ENCODE measurements around the gene CRLF1.

Gene CRLF1

GRCh38 chr19:18587962-18588610 lies 18.5 kb downstream of the CRLF1 start (continued):
- TF ChIP-seq ZNF785 (tag by site-specific recombination; IDR thresholded peaks at IDR 0.05) (no peak), ZNF571 (tag by site-specific recombination; IDR thresholded peaks at IDR 0.05) (no peak), SP7 (tag by site-specific recombination; IDR thresholded peaks at IDR 0.05) (no peak), ZNF426 (tag by site-specific recombination; IDR thresholded peaks at IDR 0.05) (no peak), CTCF (tag by site-specific recombination; IDR thresholded peaks at IDR 0.05) (no peak), ZNF24 (tag by site-specific recombination; IDR thresholded peaks at IDR 0.05) (no peak), ZNF138 (tag by site-specific recombination; IDR thresholded peaks at IDR 0.05; ENCODE audit: borderline replicate concordance) (no peak), ZBTB26 (tag by site-specific recombination; optimal IDR thresholded peaks at IDR 0.05) (no peak), ZNF211 (tag by site-specific recombination; IDR thresholded peaks at IDR 0.05; ENCODE audit: low read depth) (no peak), KLF17 (tag by site-specific recombination; IDR thresholded peaks at IDR 0.05) (no peak), ZBTB1 (tag by site-specific recombination; IDR thresholded peaks at IDR 0.05) (no peak)

GRCh38 chr19:18587561-18587960 lies 19.0 kb downstream of the CRLF1 start:
- Histone ChIP-seq H3K27ac (ENCODE audit: extremely low read depth, low read depth, low read length) (no peak overlapping the region), H3K9me3 (ENCODE audit: control insufficient read depth, insufficient read depth, low read depth, low read length) (no peaks in the 10 kb centered on the region), H3K36me3 (ENCODE audit: control insufficient read depth in 2 of 2, insufficient read depth in 1 of 2, low read length in 2 of 2) (peaks cover 0 to 6% of the 10 kb centered on the region in 2 experiments; a peak in 1 of 3 replicates), H3K4me1 (ENCODE audit: control insufficient read depth, insufficient read depth, low read length) (no peaks in the 10 kb centered on the region), H3K4me3 (ENCODE audit: low read depth, low read length) (no peak overlapping the region)
- TF ChIP-seq ZNF324 (tag by site-specific recombination; IDR thresholded peaks at IDR 0.05) = no peak
- TF ChIP-seq ZBTB48 (tag by site-specific recombination; IDR thresholded peaks at IDR 0.05) = 0 out of 2 replicates have a peak, but pooled peaks have one; percentile 14
- TF ChIP-seq ZNF362 (tag by site-specific recombination; IDR thresholded peaks at IDR 0.05) = peak; percentile 55
- CTCF ChIA-PET = interaction anchor here (0.6 to 2.1 kb wide), 10 partner anchors 14 to 256 kb away, joined by 3 to 7 read pairs (median 4); partner anchors contain the start of gene UBA52
- POLR2A ChIA-PET = interaction anchor here (0.6 to 5.7 kb wide), 5 partner anchors 16 to 258 kb away, joined by 3 to 60 read pairs (median 3); partner anchors contain the start of genes ELL and UBA52

GRCh38 chr19:18586306-18586705 lies 20.3 kb downstream of the CRLF1 start:
- H3K27ac ChIP-seq (ENCODE audit: extremely low read depth, low read depth, low read length) = no peak overlapping the region
- ChIA-PET CTCF (interaction anchor here (0.7 to 1.4 kb wide), 4 partner anchors 8 to 260 kb away, joined by 3 to 4 read pairs (median 4); no protein-coding TSS in a partner anchor), POLR2A (interaction anchor here (0.6 to 5.7 kb wide), 3 partner anchors 9 to 53 kb away, joined by 4 to 60 read pairs (median 6); partner anchors contain the start of gene UBA52)
- H3K4me1 ChIP-seq (ENCODE audit: control insufficient read depth, insufficient read depth, low read length) = no peaks in the 10 kb centered on the region
- H3K9me3 ChIP-seq (ENCODE audit: control insufficient read depth, insufficient read depth, low read depth, low read length) = no peaks in the 10 kb centered on the region
- peaks cover 0 to 6% of the 10 kb centered on the region in 2 experiments; a peak in 1 of 3 replicates for H3K36me3 ChIP-seq (ENCODE audit: control insufficient read depth in 2 of 2, insufficient read depth in 1 of 2, low read length in 2 of 2)
- TF ChIP-seq ZNF211 (tag by site-specific recombination; IDR thresholded peaks at IDR 0.05; ENCODE audit: low read depth) (no peak), CTCF (tag by site-specific recombination; IDR thresholded peaks at IDR 0.05) (0 out of 2 replicates have a peak, but pooled peaks have one; percentile 8), ZNF521 (tag by site-specific recombination; IDR thresholded peaks at IDR 0.05) (no peak)
- no peak overlapping the region for H3K4me3 ChIP-seq (ENCODE audit: low read depth, low read length)
